Fibroblast of skin of scalp (primary cell): Measurements from ENCODE around the gene AGRN.
"Not testable (repeated sequence)": the region's sequence is repeated elsewhere in the genome, so short reads cannot be mapped to it uniquely, and the experiment has no call there.

ENCODE experiments used
- DNase-seq: peaks from one replicate; pipeline ENCODE4 v3.0.0-alpha.2; 2013

The AGRN gene

GRCh38 chr1:1054099-1054700 lies 34.3 kb downstream of the AGRN start:
- DNase-seq, result no peak

GRCh38 chr1:1054971-1055370 lies 35.1 kb downstream of the AGRN start:
- DNase-seq, result no peak

- DNase-seq, result no peak
These were observed 36.2 kb downstream of the AGRN start for GRCh38 chr1:1055841-1056736.

- DNase-seq, result not testable (repeated sequence)
These were observed 37.8 kb downstream of the AGRN start for GRCh38 chr1:1057769-1058087.

- DNase-seq, result no peak
These were observed 38.4 kb downstream of the AGRN start for GRCh38 chr1:1058088-1058905.

- DNase-seq, result no peak
These were observed 39.1 kb downstream of the AGRN start for GRCh38 chr1:1058921-1059493.

- peak; percentile 77 for DNase-seq
These were observed 39.8 kb downstream of the AGRN start for GRCh38 chr1:1059494-1060280.

- no peak for DNase-seq
These were observed 40.5 kb downstream of the AGRN start for GRCh38 chr1:1060281-1061000.

GRCh38 chr1:1061682-1062345 lies 41.9 kb downstream of the AGRN start:
- peak; percentile 25 for DNase-seq

GRCh38 chr1:1062348-1063163 lies 42.6 kb downstream of the AGRN start:
- no peak for DNase-seq

- no peak for DNase-seq
These were observed 43.5 kb downstream of the AGRN start for GRCh38 chr1:1063261-1063944.

- DNase-seq, result peak; percentile 80
These were observed 44.3 kb downstream of the AGRN start for GRCh38 chr1:1063945-1064831.

GRCh38 chr1:1065265-1065939 lies 45.5 kb downstream of the AGRN start:
- DNase-seq, result no peak

GRCh38 chr1:1065940-1066304 lies 46.0 kb downstream of the AGRN start:
- DNase-seq, result not testable (repeated sequence)

- no peak for DNase-seq
These were observed 46.7 kb downstream of the AGRN start for GRCh38 chr1:1066403-1067283.

- no peak for DNase-seq
These were observed 47.5 kb downstream of the AGRN start for GRCh38 chr1:1067284-1067859.
